ENCODE data around the gene TRMT1L. TPM values are rescaled to one million over a fixed set of nuclear protein-coding genes. Genes with fewer than 3 reads are reported as not detected.

TRMT1L gene
- total RNA-seq, 4 donors from 2014 or later: 18.3 to 67.7 (median 20.9) TPM

DNA sequence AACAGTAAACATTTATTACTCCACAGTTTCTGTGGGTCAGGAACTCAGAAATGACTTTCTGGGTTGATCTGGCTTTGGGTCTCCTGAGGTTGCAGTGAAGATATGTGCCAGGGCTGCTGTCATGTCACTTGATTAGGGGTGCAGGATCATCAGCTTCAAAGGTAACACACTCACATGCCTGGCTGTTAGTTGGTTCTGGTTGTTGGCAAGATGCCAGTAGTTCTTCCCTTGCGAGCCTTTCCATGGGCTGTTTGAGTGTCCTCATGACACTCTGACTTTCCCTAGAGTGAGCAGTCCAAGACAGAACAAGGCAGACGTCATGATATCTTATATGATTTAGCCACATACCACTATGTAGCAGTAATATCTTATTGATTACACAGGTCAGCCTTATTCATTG lies 2.0 kb upstream of the TRMT1L start:
- no peak overlapping the region for H3K4me3 ChIP-seq
- DNase-seq: no peak
- no peaks in the 10 kb centered on the region for H3K9me3 ChIP-seq
- in situ Hi-C loops (cut with MboI; ENCODE audit: low pct_ligation_motif_present in 1 of 4, low pct_unique_long_range_greater_than_20kb in 1 of 4, low sequenced_read_pairs in 3 of 4): loop anchor here (10.0 to 25.0 kb wide), 3 partner anchors 156 to 371 kb away; partner anchors contain the start of gene IVNS1ABP (in 1 of the 4)
- intact Hi-C loops (cut with DNase I; ENCODE audit: low total_unique reads): no loop called here
- TF ChIP-seq EP300 (IDR thresholded peaks at IDR 0.05; ENCODE audit: low read depth) (no peak), POLR2A (IDR thresholded peaks at IDR 0.05) (no peak), POLR2AphosphoS5 (IDR thresholded peaks at IDR 0.05) (no peak)
- TF ChIP-seq, protein P1, sequence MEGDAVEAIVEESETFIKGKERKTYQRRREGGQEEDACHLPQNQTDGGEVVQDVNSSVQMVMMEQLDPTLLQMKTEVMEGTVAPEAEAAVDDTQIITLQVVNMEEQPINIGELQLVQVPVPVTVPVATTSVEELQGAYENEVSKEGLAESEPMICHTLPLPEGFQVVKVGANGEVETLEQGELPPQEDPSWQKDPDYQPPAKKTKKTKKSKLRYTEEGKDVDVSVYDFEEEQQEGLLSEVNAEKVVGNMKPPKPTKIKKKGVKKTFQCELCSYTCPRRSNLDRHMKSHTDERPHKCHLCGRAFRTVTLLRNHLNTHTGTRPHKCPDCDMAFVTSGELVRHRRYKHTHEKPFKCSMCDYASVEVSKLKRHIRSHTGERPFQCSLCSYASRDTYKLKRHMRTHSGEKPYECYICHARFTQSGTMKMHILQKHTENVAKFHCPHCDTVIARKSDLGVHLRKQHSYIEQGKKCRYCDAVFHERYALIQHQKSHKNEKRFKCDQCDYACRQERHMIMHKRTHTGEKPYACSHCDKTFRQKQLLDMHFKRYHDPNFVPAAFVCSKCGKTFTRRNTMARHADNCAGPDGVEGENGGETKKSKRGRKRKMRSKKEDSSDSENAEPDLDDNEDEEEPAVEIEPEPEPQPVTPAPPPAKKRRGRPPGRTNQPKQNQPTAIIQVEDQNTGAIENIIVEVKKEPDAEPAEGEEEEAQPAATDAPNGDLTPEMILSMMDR (IDR thresholded peaks at IDR 0.05): no peak
- 78 to 80% methylated on average over 1 to 2 of the region's 2 CpGs for WGBS, 2 donors (ENCODE audit: low coverage in 1 of 2)
- peaks cover 6 to 26% (median 15%) of the 10 kb centered on the region in 4 donors for H3K4me1 ChIP-seq
- H3K27me3 ChIP-seq: no peaks in the 10 kb centered on the region
- no peak overlapping the region for H3K27ac ChIP-seq
- H3K36me3 ChIP-seq: peaks cover 0 to 4% (median 0%) of the 10 kb centered on the region in 4 donors

- H3K27ac ChIP-seq: peak overlapping the region; percentile 97 to 100 (median 98)
- H3K4me3 ChIP-seq: peak overlapping the region; percentile 34 to 95 (median 84)
- no peaks in the 10 kb centered on the region for H3K36me3 ChIP-seq
- H3K4me1 ChIP-seq: peaks cover 6 to 28% (median 17%) of the 10 kb centered on the region in 4 donors
- intact Hi-C loops (cut with DNase I; ENCODE audit: low total_unique reads): no loop called here
- DNase-seq: no peak
- H3K27me3 ChIP-seq: no peaks in the 10 kb centered on the region
- in situ Hi-C loops (cut with MboI; ENCODE audit: low pct_ligation_motif_present in 1 of 4, low pct_unique_long_range_greater_than_20kb in 1 of 4, low sequenced_read_pairs in 3 of 4): loop anchor here (10.0 to 25.0 kb wide), 3 partner anchors 157 to 371 kb away; partner anchors contain the start of gene IVNS1ABP (in 1 of the 4)
- no peaks in the 10 kb centered on the region for H3K9me3 ChIP-seq
- whole genome bisulfite sequencing, 2 donors (ENCODE audit: low coverage in 1 of 2): 0 to 1% methylated on average over 6 to 20 of the region's 20 CpGs
- TF ChIP-seq POLR2AphosphoS5 (IDR thresholded peaks at IDR 0.05): no peak
- TF ChIP-seq POLR2A (IDR thresholded peaks at IDR 0.05): no peak
- TF ChIP-seq, protein P1 (IDR thresholded peaks at IDR 0.05): peak in 1 of 5 experiments; percentile 2
Observed at GRCh38 chr1:185157599-185158412, 1.1 kb upstream of the TRMT1L start.

- Histone ChIP-seq H3K9me3 (no peaks in the 10 kb centered on the region), H3K4me1 (peaks cover 6 to 30% (median 18%) of the 10 kb centered on the region in 4 donors), H3K36me3 (no peaks in the 10 kb centered on the region), H3K27ac (peak overlapping the region; percentile 97 to 100 (median 98)), H3K4me3 (peak overlapping the region; percentile 70 to 95 (median 84)), H3K27me3 (no peaks in the 10 kb centered on the region)
- in situ Hi-C loops (cut with MboI; ENCODE audit: low pct_ligation_motif_present in 1 of 4, low pct_unique_long_range_greater_than_20kb in 1 of 4, low sequenced_read_pairs in 3 of 4) (loop anchor here (10.0 to 25.0 kb wide), 3 partner anchors 158 to 369 kb away; partner anchors contain the start of gene IVNS1ABP (in 1 of the 4)), intact Hi-C loops (cut with DNase I; ENCODE audit: low total_unique reads) (no loop called here)
- no peak for DNase-seq
- TF ChIP-seq EP300 (IDR thresholded peaks at IDR 0.05; ENCODE audit: low read depth) (no peak), POLR2A (IDR thresholded peaks at IDR 0.05) (no peak), POLR2AphosphoS5 (IDR thresholded peaks at IDR 0.05) (no peak)
- TF ChIP-seq, protein P1 (IDR thresholded peaks at IDR 0.05): no peak
- 1 to 2% methylated on average over 13 to 30 of the region's 30 CpGs for WGBS, 2 donors (ENCODE audit: low coverage in 1 of 2)
Observed at GRCh38 chr1:185156288-185156853, 382 bp downstream of the TRMT1L start.
